GM23338 (cell line): ENCODE measurements around the gene DLG4. TPM values are rescaled to one million over a fixed set of nuclear protein-coding genes. Genes with fewer than 3 reads are reported as not detected.

Source experiments
- ATAC-seq: fragments of 200-7000 bp; cut with Tn5 transposase; 3 replicates; pipeline ENCODE4 v1.9.1; 2020
- DNase-seq: peaks from one replicate; pipeline ENCODE4 v3.0.0-alpha.2; 2015; ENCODE audit warnings: low spot score
- H2AFZ ChIP-seq: fragments of 200-600 bp; sonication (generic); 2 replicates; pipeline ENCODE4 v1.8.0; 2016; ENCODE audit warnings: antibody characterized with exemption, mild to moderate bottlenecking, moderate library complexity
- H3F3A ChIP-seq: fragments of 200-600 bp; sonication (generic); replicated peaks from 2 replicates; pipeline ENCODE4 v1.8.0; 2017; ENCODE audit warnings: antibody characterized with exemption, mixed run types, low read depth
- H3K27ac ChIP-seq: fragments of 200-600 bp; sonication (generic); 2 replicates; pipeline ENCODE4 v1.6.1; 2016; ENCODE audit warnings: low read depth
- H3K27me3 ChIP-seq: fragments of 200-600 bp; sonication (generic); 2 replicates; pipeline ENCODE4 v1.8.0; 2016; ENCODE audit warnings: mild to moderate bottlenecking, mixed run types, moderate library complexity; ENCODE audit not compliant: insufficient read depth
- H3K36me3 ChIP-seq: fragments of 200-600 bp; sonication (generic); 2 replicates; pipeline ENCODE4 v1.8.0; 2016; ENCODE audit warnings: mild to moderate bottlenecking; ENCODE audit not compliant: insufficient read depth
- H3K4me1 ChIP-seq: fragments of 200-600 bp; sonication (generic); 2 replicates; pipeline ENCODE4 v1.8.0; 2016; ENCODE audit warnings: mild to moderate bottlenecking, moderate library complexity; ENCODE audit not compliant: insufficient read depth
- H3K4me2 ChIP-seq: fragments of 200-600 bp; sonication (generic); 2 replicates; pipeline ENCODE4 v1.7.1; 2017; ENCODE audit warnings: mixed run types
- H3K4me3 ChIP-seq: fragments of 200-600 bp; sonication (generic); 2 replicates; pipeline ENCODE4 v1.6.1; 2016; ENCODE audit warnings: mixed run types
- H3K79me2 ChIP-seq: fragments of 200-600 bp; sonication (generic); replicated peaks from 2 replicates; pipeline ENCODE4 v1.8.0; 2017; ENCODE audit warnings: mild to moderate bottlenecking; ENCODE audit not compliant: insufficient read depth
- H3K9me2 ChIP-seq: fragments of 200-600 bp; sonication (generic); 2 replicates; pipeline ENCODE4 v1.8.0; 2017; ENCODE audit not compliant: insufficient read depth
- H4K20me1 ChIP-seq: fragments of 200-600 bp; sonication (generic); replicated peaks from 2 replicates; pipeline ENCODE4 v1.8.0; 2017; ENCODE audit warnings: mild to moderate bottlenecking; ENCODE audit not compliant: insufficient read depth
- H3K27ac Mint-ChIP-seq: 2 replicates; pipeline ENCODE4 v1.8.0; 2020; ENCODE audit warnings: inconsistent platforms, mild to moderate bottlenecking, moderate library complexity, mixed read lengths
- H3K27me3 Mint-ChIP-seq: 3 replicates; pipeline ENCODE4 v1.8.0; 2022; ENCODE audit warnings: low read depth, mild to moderate bottlenecking, moderate library complexity, mixed read lengths, inconsistent platforms; ENCODE audit not compliant: insufficient read depth, poor library complexity
- H3K36me3 Mint-ChIP-seq: 3 replicates; pipeline ENCODE4 v1.8.0; 2021; ENCODE audit warnings: low read depth, mild to moderate bottlenecking, inconsistent platforms, moderate library complexity, mixed read lengths
- H3K4me1 Mint-ChIP-seq: 3 replicates; pipeline ENCODE4 v1.8.0; 2020; ENCODE audit warnings: mild to moderate bottlenecking, inconsistent platforms, mixed read lengths
- H3K4me3 Mint-ChIP-seq: 3 replicates; pipeline ENCODE4 v1.8.0; 2021; ENCODE audit warnings: moderate library complexity, mild to moderate bottlenecking, inconsistent platforms, mixed read lengths
- H3K9me3 Mint-ChIP-seq: 3 replicates; pipeline ENCODE4 v1.8.0; 2020; ENCODE audit warnings: moderate library complexity, mild to moderate bottlenecking, inconsistent platforms, mixed read lengths
- CREB1 ChIP-seq: fragments of 250-450 bp; sonication (Bioruptor Pico); IDR thresholded peaks from 2 replicates; pipeline ENCODE4 v1.5.0; 2020; ENCODE audit warnings: low read depth, mild to moderate bottlenecking, moderate library complexity
- CTCF ChIP-seq, 2 experiments: fragments of 200-600 bp in 1 of 2; sonication (generic) in 1 of 2; conservative IDR thresholded peaks; 2 replicates each; pipeline versions ENCODE4 v1.5.1 to v1.6.1; 2016 to 2017; ENCODE audit warnings: antibody characterized with exemption in 2 of 2, low read depth in 2 of 2, mild to moderate bottlenecking in 2 of 2, moderate library complexity in 1 of 2
- EZH2 ChIP-seq: fragments of 200-600 bp; sonication (generic); IDR thresholded peaks from one replicate; pipeline ENCODE4 v1.8.0; 2017; ENCODE audit warnings: antibody characterized with exemption, mild to moderate bottlenecking, low read depth; ENCODE audit not compliant: unreplicated experiment
- EZH2phosphoT487 ChIP-seq: fragments of 200-600 bp; sonication (generic); IDR thresholded peaks from one replicate; pipeline ENCODE4 v1.8.1; 2018; ENCODE audit warnings: antibody characterized with exemption; ENCODE audit not compliant: unreplicated experiment
- JUNB ChIP-seq: IDR thresholded peaks from one replicate; pipeline ENCODE4 v1.6.1; 2016; ENCODE audit warnings: antibody characterized with exemption; ENCODE audit not compliant: unreplicated experiment
- NANOG ChIP-seq: IDR thresholded peaks from 2 replicates; pipeline ENCODE4 v1.6.1; 2016; ENCODE audit warnings: antibody characterized with exemption, borderline replicate concordance
- POLR2AphosphoS5 ChIP-seq: IDR thresholded peaks from 2 replicates; pipeline ENCODE4 v1.6.1; 2016; ENCODE audit warnings: antibody characterized with exemption, low read depth
- REST ChIP-seq: IDR thresholded peaks from one replicate; pipeline ENCODE4 v1.6.1; 2018; ENCODE audit warnings: antibody characterized with exemption; ENCODE audit not compliant: unreplicated experiment
- STAT1 ChIP-seq: IDR thresholded peaks from one replicate; pipeline ENCODE4 v1.6.1; 2016; ENCODE audit warnings: antibody characterized with exemption; ENCODE audit not compliant: unreplicated experiment
- ZNF114 ChIP-seq: fragments of 250-450 bp; sonication (Bioruptor Pico); IDR thresholded peaks from 2 replicates; pipeline ENCODE4 v1.5.0; 2020; ENCODE audit warnings: mild to moderate bottlenecking, moderate library complexity
- ZNF331 ChIP-seq: fragments of 250-450 bp; sonication (Bioruptor Pico); IDR thresholded peaks from 2 replicates; pipeline ENCODE4 v1.5.0; 2020; ENCODE audit warnings: low read depth, mild to moderate bottlenecking, moderate library complexity
- ZNF462 ChIP-seq: fragments of 250-450 bp; sonication (Bioruptor Pico); IDR thresholded peaks from 2 replicates; pipeline ENCODE4 v1.5.0; 2020; ENCODE audit warnings: mild to moderate bottlenecking, moderate library complexity
- polyA plus RNA-seq: library from polyadenylated mRNA; unstranded; fragments of >200 nt; fragmentation: Nextera tagmentation; extraction: Ambion mirVana; gene quantifications from 2 replicates; pipeline ENCODE4 v1.2.1, GENCODE V29; 2016
- total RNA-seq: library from RNA; depleted of rRNA; stranded (reverse); fragments of >200 nt; shearing (Covaris generic); gene quantifications from 2 replicates; pipeline ENCODE4 v1.2.3, GENCODE V29; 2014
- TF ChIP-seq, protein P1 (sequence below): IDR thresholded peaks from 2 replicates; pipeline ENCODE4 v1.6.1; 2016; ENCODE audit warnings: antibody characterized with exemption

Gene DLG4
- total and polyA plus RNA-seq, 2 experiments from 2014 or later = 11.1 to 31.0 TPM

- Histone ChIP-seq H3K9me2 (no peaks in the 10 kb centered on the region), H2AFZ (no peak overlapping the region), H3K4me1 (no peaks in the 10 kb centered on the region), H3K4me2 (no peak overlapping the region), H3K4me3 (no peak overlapping the region), H3F3A (no peaks in the 10 kb centered on the region), H3K27ac (no peak overlapping the region), H3K79me2 (no peaks in the 10 kb centered on the region), H4K20me1 (no peaks in the 10 kb centered on the region), H3K27me3 (peaks cover 7% of the 10 kb centered on the region), H3K36me3 (no peaks in the 10 kb centered on the region; the same call in 1 of the 2 replicates)
- Mint-ChIP-seq H3K4me1 (peaks cover 5% of the 10 kb centered on the region; the same call in 2 of the 3 replicates), H3K27ac (no peak overlapping the region), H3K9me3 (peaks cover 6% of the 10 kb centered on the region; the same call in 2 of the 3 replicates), H3K27me3 (peaks cover 8% of the 10 kb centered on the region), H3K36me3 (peaks cover 10% of the 10 kb centered on the region; the same call in 2 of the 3 replicates), H3K4me3 (no peak overlapping the region)
- TF ChIP-seq NANOG (no peak), CREB1 (CRISPR knock-in tag) (no peak), CTCF (conservative IDR thresholded peaks at IDR 0.05; ENCODE audit: low read depth in 2 of 2) (no peak), STAT1 (no peak), EZH2phosphoT487 (no peak), EZH2 (no peak), ZNF331 (CRISPR knock-in tag) (no peak), JUNB (no peak), ZNF462 (CRISPR knock-in tag) (no peak), REST (no peak), POLR2AphosphoS5 (no peak), ZNF114 (CRISPR knock-in tag) (no peak)
- TF ChIP-seq, protein P1, sequence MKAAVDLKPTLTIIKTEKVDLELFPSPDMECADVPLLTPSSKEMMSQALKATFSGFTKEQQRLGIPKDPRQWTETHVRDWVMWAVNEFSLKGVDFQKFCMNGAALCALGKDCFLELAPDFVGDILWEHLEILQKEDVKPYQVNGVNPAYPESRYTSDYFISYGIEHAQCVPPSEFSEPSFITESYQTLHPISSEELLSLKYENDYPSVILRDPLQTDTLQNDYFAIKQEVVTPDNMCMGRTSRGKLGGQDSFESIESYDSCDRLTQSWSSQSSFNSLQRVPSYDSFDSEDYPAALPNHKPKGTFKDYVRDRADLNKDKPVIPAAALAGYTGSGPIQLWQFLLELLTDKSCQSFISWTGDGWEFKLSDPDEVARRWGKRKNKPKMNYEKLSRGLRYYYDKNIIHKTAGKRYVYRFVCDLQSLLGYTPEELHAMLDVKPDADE = no peak
- DNase-seq = no peak
- no peak for ATAC-seq
Observed at GRCh38 chr17:7167832-7168231, 51.8 kb downstream of the DLG4 start.
